GM12878 (cell line): Measurements from ENCODE around the gene ANAPC10. TPM values are rescaled to one million over a fixed set of nuclear protein-coding genes. Genes with fewer than 3 reads are reported as not detected.

Experiments
- ATAC-seq: fragments of 200-7000 bp; cut with Tn5 transposase; 3 replicates; pipeline ENCODE4 v1.9.1; 2020; ENCODE audit warnings: mild to moderate bottlenecking, moderate library complexity
- BruUV-seq: library from RNA; stranded (reverse); fragments of 400-500 nt; replicated peaks from 2 replicates; lab custom pipeline; 2021; lab: Mats Ljungman, UMichigan
- CTCF ChIA-PET: fragments of 300-600 bp; sonication (Branson Sonifier 250); formaldehyde crosslinking; extraction: SDS; loops from one replicate; lab custom pipeline; 2021; ENCODE audit warnings: inconsistent platforms; lab: Yijun Ruan, JAX
- POLR2A ChIA-PET: fragments of 350-600 bp; formaldehyde crosslinking; extraction: SDS; loops from one replicate; lab custom pipeline; 2021; ENCODE audit warnings: inconsistent platforms; lab: Charles Lee
- RAD21 ChIA-PET: fragments of 300-600 bp; sonication (Branson Sonifier 250); formaldehyde crosslinking; loops from one replicate; lab custom pipeline; 2023; ENCODE audit warnings: antibody characterized with exemption; ENCODE audit not compliant: unreplicated experiment; lab: Charles Lee
- SMC1A ChIA-PET: fragments of 300-600 bp; sonication (Branson Sonifier 250); formaldehyde crosslinking; loops from one replicate; lab custom pipeline; 2023; ENCODE audit not compliant: unreplicated experiment, uncharacterized antibody; lab: Charles Lee
- DNase-seq: peaks from one replicate; pipeline ENCODE4 v3.0.0-alpha.2; 2011; ENCODE audit warnings: low read depth, low spot score
- FAIRE-seq: peaks from 3 replicates; lab custom pipeline; 2011; peaks lifted over from hg19 to GRCh38; lab: Jason Lieb, UNC
- H2AFZ ChIP-seq: 2 replicates; pipeline ENCODE4 v1.6.0; 2011; ENCODE audit warnings: low read depth, low read length, control low read depth; ENCODE audit not compliant: control insufficient read depth
- H3K27ac ChIP-seq: 2 replicates; pipeline ENCODE4 v1.5.1; 2011; ENCODE audit warnings: control low read depth; ENCODE audit not compliant: control insufficient read depth, insufficient read depth
- H3K27me3 ChIP-seq, 2 experiments: replicated peaks in 1 of 2; 2 replicates each; pipeline versions ENCODE4 v1.6.0 to v1.6.1; 2011; ENCODE audit warnings: low read length in 1 of 2; ENCODE audit not compliant: control insufficient read depth in 2 of 2, insufficient read depth in 2 of 2
- H3K36me3 ChIP-seq, 2 experiments: 2 replicates each; pipeline ENCODE4 v1.5.1; 2011; ENCODE audit warnings: low read length in 1 of 2; ENCODE audit not compliant: control insufficient read depth in 2 of 2, insufficient read depth in 2 of 2
- H3K4me1 ChIP-seq: 2 replicates; pipeline ENCODE4 v1.6.1; 2011; ENCODE audit warnings: mild to moderate bottlenecking, low read length, moderate library complexity, mixed read lengths; ENCODE audit not compliant: control insufficient read depth, insufficient read depth
- H3K4me2 ChIP-seq: 2 replicates; pipeline ENCODE4 v1.6.0; 2011; ENCODE audit warnings: control low read depth; ENCODE audit not compliant: control insufficient read depth, insufficient read depth
- H3K4me3 ChIP-seq: fragments of 200-600 bp; sonication (generic); 2 replicates; pipeline ENCODE4 v1.5.1; 2016
- H3K79me2 ChIP-seq: 2 replicates; pipeline ENCODE4 v1.6.0; 2011; ENCODE audit warnings: low read length; ENCODE audit not compliant: control insufficient read depth, insufficient read depth
- H3K9ac ChIP-seq: 2 replicates; pipeline ENCODE4 v1.8.0; 2011; ENCODE audit warnings: low read length, control low read depth, mixed read lengths; ENCODE audit not compliant: control insufficient read depth, insufficient read depth
- H3K9me3 ChIP-seq: replicated peaks from 3 replicates; pipeline ENCODE4 v1.5.1; 2011; ENCODE audit warnings: mild to moderate bottlenecking, low read length; ENCODE audit not compliant: control insufficient read depth, insufficient read depth
- H4K20me1 ChIP-seq: 2 replicates; pipeline ENCODE4 v1.6.0; 2011; ENCODE audit not compliant: control insufficient read depth, insufficient read depth
- ATF3 ChIP-seq: IDR thresholded peaks from 2 replicates; pipeline ENCODE4 v1.6.1; 2011; ENCODE audit warnings: low read depth, mild to moderate bottlenecking, low read length, moderate library complexity, borderline replicate concordance; ENCODE audit errors: extremely low read depth
- BACH1 ChIP-seq: fragments of 450-650 bp; IDR thresholded peaks from 2 replicates; pipeline ENCODE4 v1.6.1; 2017; ENCODE audit warnings: mild to moderate bottlenecking, borderline replicate concordance
- CEBPZ ChIP-seq: fragments of 150-350 bp; IDR thresholded peaks from 2 replicates; pipeline ENCODE4 v1.6.1; 2016; ENCODE audit warnings: low read depth, low read length
- KAT2A ChIP-seq: conservative IDR thresholded peaks from 2 replicates; pipeline ENCODE4 v1.6.1; 2011; ENCODE audit warnings: low read depth, low read length; ENCODE audit not compliant: control insufficient read depth
- MLLT1 ChIP-seq: fragments of 450-650 bp; IDR thresholded peaks from 2 replicates; pipeline ENCODE4 v1.6.1; 2016; ENCODE audit warnings: mild to moderate bottlenecking
- MTA2 ChIP-seq: fragments of 450-650 bp; IDR thresholded peaks from 2 replicates; pipeline ENCODE4 v1.6.1; 2016; ENCODE audit warnings: low read depth, mild to moderate bottlenecking, moderate library complexity
- MXI1 ChIP-seq: fragments of 150-350 bp; IDR thresholded peaks from 2 replicates; pipeline ENCODE4 v1.6.1; 2011; ENCODE audit warnings: low read depth, mild to moderate bottlenecking, inconsistent platforms, low read length, improper control_type of control experiment
- SREBF2 ChIP-seq: IDR thresholded peaks from 2 replicates; pipeline ENCODE4 v1.6.1; 2012; ENCODE audit warnings: mild to moderate bottlenecking, low read length
- WGBS: methylation state at CpG from one replicate; pipeline ENCODE4 v1.1.6; 2016; ENCODE audit warnings: low lambda C conversion rate; ENCODE audit not compliant: insufficient replicate concordance, insufficient coverage; ENCODE audit errors: missing lambda C conversion rate; 5-methylcytosine and 5-hydroxymethylcytosine counted together
- in situ Hi-C: fragments of 300-500 bp; cut with MboI; formaldehyde crosslinking; loops from 9 replicates; pipeline ENCODE4 v1.14.3; 2018; ENCODE audit warnings: mixed read lengths
- intact Hi-C: fragments of 100-400 bp; cut with micrococcal nuclease; formaldehyde crosslinking; loops from one replicate; pipeline ENCODE4 v1.14.2; 2022; ENCODE audit not compliant: unreplicated experiment
- polyA plus RNA-seq, 11 experiments: library from polyadenylated mRNA; depleted of rRNA in 4 of 11; unstranded in 6 of 11; stranded (reverse) in 5 of 11; fragments of >200 nt; fragmentation: Nextera tagmentation in 4 of 11; fragmentation: Illumina TruSeq in 1 of 11; extraction: Ambion mirVana in 4 of 11; extraction: Trizol in 1 of 11; gene quantifications; 1 replicate in 1 of 11; 2 replicates in 10 of 11; pipeline versions ENCODE4 v1.2.1 to v1.2.3, GENCODE V29; 2011 to 2016; ENCODE audit warnings: inconsistent platforms in 2 of 11, missing spikeins in 2 of 11, low read depth in 1 of 11
- total RNA-seq, 4 experiments: library from RNA; depleted of rRNA in 3 of 4; stranded (reverse); fragments of >200 nt in 3 of 4; fragmentation: Illumina TruSeq in 1 of 4; extraction: Trizol in 1 of 4; gene quantifications; 2 replicates each; pipeline versions ENCODE4 v1.2.1 to v1.2.3, GENCODE V29; 2013 to 2021

The ANAPC10 gene
- total and polyA plus RNA-seq, 10 of the 15 experiments (the other 5 are each of a cell fraction or from before 2014, with no cell fraction given): 23.8 to 73.7 (median 48.5) TPM

DNA sequence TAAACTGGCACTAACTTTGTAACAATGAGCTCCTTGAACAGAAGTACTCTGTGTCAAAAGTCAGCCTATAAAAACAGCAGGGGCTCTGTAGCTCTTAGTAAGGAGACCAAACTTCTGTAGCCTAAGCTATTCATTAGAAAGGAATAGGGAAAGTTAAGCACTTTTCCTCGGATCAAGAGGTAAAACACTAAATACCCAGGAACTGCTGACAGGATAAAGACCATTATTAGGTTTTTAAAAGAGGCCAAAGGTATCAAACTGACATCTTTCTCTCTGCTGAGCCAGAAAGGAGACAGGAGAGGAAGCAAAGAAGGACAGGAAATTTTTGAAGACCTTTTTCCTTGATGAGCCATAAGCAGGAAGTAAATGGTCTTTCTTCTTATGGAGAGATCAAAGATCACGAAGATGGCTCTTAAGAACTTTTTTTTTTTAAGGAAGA lies 31.9 kb downstream of the ANAPC10 start:
- Histone ChIP-seq H3K4me1 (no peaks in the 10 kb centered on the region), H3K4me3 (no peak overlapping the region), H2AFZ (no peak overlapping the region), H3K36me3 (0 out of 4 replicates have a peak, but pooled peaks cover 0 to 5% of the 10 kb centered on the region in 2 experiments), H3K9me3 (no peaks in the 10 kb centered on the region), H4K20me1 (no peaks in the 10 kb centered on the region), H3K79me2 (no peaks in the 10 kb centered on the region; the same call in 1 of the 2 replicates), H3K4me2 (no peak overlapping the region), H3K27ac (no peak overlapping the region), H3K9ac (no peak overlapping the region), H3K27me3 (no peaks in the 10 kb centered on the region)
- ChIA-PET SMC1A (interaction anchor here (0.6 to 1.2 kb wide), 4 partner anchors 34 to 549 kb away, joined by 3 read pairs; no protein-coding TSS in a partner anchor), RAD21 (interaction anchor here (1.4 kb wide), 1 partner anchor 35 kb away, joined by 4 read pairs; no protein-coding TSS in a partner anchor), CTCF (interaction anchor here (1.6 kb wide), 1 partner anchor 15 kb away, joined by 5 read pairs; no protein-coding TSS in a partner anchor), POLR2A (no interaction called here)
- ATAC-seq: no peak
- in situ Hi-C loops (loop anchor here (10.0 kb wide), 1 partner anchor 451 kb away; no protein-coding TSS in a partner anchor), intact Hi-C loops (no loop called here)
- DNase-seq: no peak
- FAIRE-seq: no peak
- WGBS: 75% methylated on average over 2 of the region's 2 CpGs
- BruUV-seq: no TSS peak
- TF ChIP-seq MTA2 (no peak), KAT2A (no peak), CEBPZ (no peak), SREBF2 (no peak), ATF3 (no peak), MXI1 (no peak), BACH1 (no peak), MLLT1 (no peak)
